H1 (cell line): ENCODE data around the gene VMP1. TPM values are rescaled to one million over a fixed set of nuclear protein-coding genes. Genes with fewer than 3 reads are reported as not detected.

Experiments
- BCL11A ChIP-seq, 2 experiments: IDR thresholded peaks; one replicate each; pipeline ENCODE4 v1.6.1; 2011; ENCODE audit warnings: low read depth in 2 of 2, low read length in 2 of 2, mild to moderate bottlenecking in 2 of 2
- CBX8 ChIP-seq: fragments of 300-800, 300-1000 bp; sonication (generic); IDR thresholded peaks from 2 replicates; pipeline ENCODE4 v1.7.1; 2016; ENCODE audit warnings: low read depth, low read length, borderline replicate concordance
- RBBP5 ChIP-seq: IDR thresholded peaks from 2 replicates; pipeline ENCODE4 v1.7.1; 2012; ENCODE audit warnings: low read depth, mild to moderate bottlenecking, inconsistent platforms, low read length, moderate library complexity, borderline replicate concordance
- SRF ChIP-seq: IDR thresholded peaks from 2 replicates; pipeline ENCODE4 v1.6.1; 2011; ENCODE audit warnings: mild to moderate bottlenecking, low read depth, low read length, moderate library complexity
- ZNF274 ChIP-seq: IDR thresholded peaks from 2 replicates; pipeline ENCODE4 v1.7.0; 2012; ENCODE audit warnings: low read length, borderline replicate concordance; ENCODE audit errors: extremely low read depth
- polyA plus RNA-seq, 7 experiments: library from polyadenylated mRNA; depleted of rRNA in 3 of 7; stranded (reverse) in 5 of 7; unstranded in 2 of 7; fragments of >200 nt in 5 of 7; fragments of 200-250 nt in 2 of 7; gene quantifications; 1 replicate in 5 of 7; 2 replicates in 1 of 7; 4 replicates in 1 of 7; pipeline versions ENCODE4 v1.2.1 to v1.2.3, GENCODE V29; 2011 to 2013; ENCODE audit warnings: missing spikeins in 2 of 7, mixed read lengths in 2 of 7
- total RNA-seq: library from RNA; stranded (reverse); fragmentation: NEBNext Ultra II Directional; extraction: Animal tissue kit (Norgen Biotek cat#: 25700); gene quantifications from 2 replicates; pipeline ENCODE4 v1.2.1, GENCODE V29; 2021

The VMP1 gene
- total and polyA plus RNA-seq, 2 of the 8 experiments (the other 6 are each of a cell fraction or from before 2014, with no cell fraction given): 45.0 to 92.7 TPM

GRCh38 chr17:59752446-59752845 is 45.0 kb downstream of the VMP1 start (continued):
- TF ChIP-seq CBX8 (no peak), BCL11A (IDR thresholded peaks at IDR 0.05; ENCODE audit: low read depth in 2 of 2, low read length in 2 of 2) (no peak), RBBP5 (no peak), ZNF274 (no peak), SRF (no peak)
